Endothelial cell of umbilical vein (primary cell): ENCODE data around the gene MDFIC.

Experiments
- CTCF ChIP-seq, 2 donors: IDR thresholded peaks; 1 replicate in 1 of 2; 2 replicates in 1 of 2; pipeline ENCODE4 v1.5.1; 2011; ENCODE audit warnings: low read length in 2 of 2, mild to moderate bottlenecking in 2 of 2, moderate library complexity in 2 of 2, control low read depth in 1 of 2, inconsistent platforms in 1 of 2, low read depth in 1 of 2; ENCODE audit not compliant: insufficient read depth in 1 of 2; ENCODE audit errors: extremely low read depth in 1 of 2
- FOS ChIP-seq: IDR thresholded peaks from 2 replicates; pipeline ENCODE4 v1.6.1; 2011; ENCODE audit warnings: mild to moderate bottlenecking, low read length, moderate library complexity, borderline replicate concordance; ENCODE audit not compliant: insufficient read depth
- POLR2A ChIP-seq: IDR thresholded peaks from 2 replicates; pipeline ENCODE4 v1.6.1; 2012; ENCODE audit warnings: low read depth, mild to moderate bottlenecking, control low read depth, low read length
- POLR2AphosphoS5 ChIP-seq: IDR thresholded peaks from 2 replicates; pipeline ENCODE4 v1.6.1; 2012; ENCODE audit warnings: low read depth, mild to moderate bottlenecking, control low read depth, low read length, moderate library complexity; ENCODE audit not compliant: insufficient read depth

- TF ChIP-seq CTCF (IDR thresholded peaks at IDR 0.05; ENCODE audit: extremely low read depth in 1 of 2, insufficient read depth in 1 of 2, low read depth in 1 of 2, low read length in 2 of 2) (no peak), POLR2A (no peak), POLR2AphosphoS5 (no peak), FOS (no peak)
Measured at GRCh38 chr7:115037128-115037802, 115.4 kb downstream of the MDFIC start.
